ENCODE data around the gene CCDC187. TPM values are rescaled to one million over a fixed set of nuclear protein-coding genes. Genes with fewer than 3 reads are reported as not detected.

Gene CCDC187
- total and polyA plus RNA-seq, 2 of the 8 experiments (the other 6 are each of a cell fraction or from before 2014, with no cell fraction given): 0.02 TPM; not detected in 1

GRCh38 chr9:136265561-136266355 is 38.1 kb downstream of the CCDC187 start:
- WGBS, 2 experiments (ENCODE audit: extremely low coverage in 1 of 2, insufficient coverage in 1 of 2, insufficient read length in 1 of 2, insufficient replicate concordance in 2 of 2, low coverage in 1 of 2, low lambda C conversion rate in 2 of 2, missing lambda C conversion rate in 1 of 2): 90% methylated on average over 16 of the region's 17 CpGs; no CpG with 5 or more reads in 1 of the 2 experiments
- Histone ChIP-seq H3K4me1 (replicated peaks in 1 of 4; ENCODE audit: control insufficient read depth in 3 of 4, insufficient read depth in 4 of 4, low read length in 3 of 4) (peaks cover 0 to 17% (median 6%) of the 10 kb centered on the region in 4 experiments; a peak in 5 of 7 replicates), H3K79me2 (ENCODE audit: control insufficient read depth in 1 of 2, insufficient read depth in 2 of 2, low read length in 2 of 2) (no peaks in the 10 kb centered on the region), H2BK5ac (ENCODE audit: low read depth, low read length) (no peak overlapping the region), H3K9me3 (ENCODE audit: insufficient read depth in 2 of 2, low read depth in 1 of 2, low read length in 1 of 2) (no peaks in the 10 kb centered on the region), H4K5ac (ENCODE audit: insufficient read length, low read depth, low read length) (no peak overlapping the region), H3K36me3 (ENCODE audit: control insufficient read depth in 2 of 4, insufficient read depth in 4 of 4, low read length in 3 of 4) (no peaks in the 10 kb centered on the region), H2BK12ac (ENCODE audit: low read depth, low read length) (no peak overlapping the region), H3K4ac (replicated peaks; ENCODE audit: insufficient read length, low read depth, low read length) (no peak overlapping the region), H3K56ac (replicated peaks; ENCODE audit: insufficient read length, low read depth, low read length) (no peak overlapping the region), H2AK5ac (ENCODE audit: low read depth, low read length) (no peak overlapping the region), H3K9ac (replicated peaks in 1 of 4; ENCODE audit: extremely low read depth in 1 of 4, low read depth in 3 of 4, low read length in 3 of 4) (no peak overlapping the region), H3K23ac (ENCODE audit: insufficient read length) (no peak overlapping the region), H2AFZ (ENCODE audit: low read length) (no peak overlapping the region), H4K20me1 (replicated peaks in 1 of 2; ENCODE audit: control insufficient read depth in 1 of 2, insufficient read depth in 2 of 2, low read length in 2 of 2) (no peaks in the 10 kb centered on the region), H3K23me2 (ENCODE audit: low read depth, low read length) (peaks cover 4% of the 10 kb centered on the region; the same call in 1 of the 2 replicates), H3K18ac (ENCODE audit: extremely low read depth, low read length) (no peak overlapping the region), H3K14ac (ENCODE audit: insufficient read length) (no peak overlapping the region), H4K91ac (replicated peaks; ENCODE audit: insufficient read length, low read length) (no peak overlapping the region), H3K4me2 (ENCODE audit: insufficient read depth in 1 of 2, low read depth in 2 of 2, low read length in 2 of 2) (no peak overlapping the region), H3K4me3 (ENCODE audit: extremely low read depth in 1 of 4, insufficient read depth in 2 of 4, low read depth in 3 of 4, low read length in 4 of 4) (no peak overlapping the region), H4K8ac (ENCODE audit: extremely low read depth, insufficient read depth, low read length) (no peak overlapping the region; the same call in 1 of the 2 replicates), H3K79me1 (ENCODE audit: low read depth, low read length) (no peaks in the 10 kb centered on the region), H2BK120ac (replicated peaks; ENCODE audit: low read depth, low read length) (no peak overlapping the region), H2BK20ac (ENCODE audit: low read length) (no peak overlapping the region), H3K27ac (ENCODE audit: low read depth, low read length) (no peak overlapping the region), H2BK15ac (ENCODE audit: low read length) (no peak overlapping the region), H3K27me3 (replicated peaks in 1 of 4; ENCODE audit: control insufficient read depth in 3 of 4, extremely low read depth in 1 of 4, insufficient read depth in 3 of 4, low read length in 3 of 4) (no peaks in the 10 kb centered on the region)
- FAIRE-seq (no peak), DNase-seq (ENCODE audit: low read depth in 1 of 2, low spot score in 2 of 2) (no peak)
- ChIA-PET CTCF (ENCODE audit: partially characterized antibody) (interaction anchor here (1.0 to 6.0 kb wide), 4 partner anchors 10 to 42 kb away, joined by 3 to 40 read pairs (median 6); no protein-coding TSS in a partner anchor), POLR2A (ENCODE audit: partially characterized antibody) (no interaction called here)
- TF ChIP-seq SIX5 (IDR thresholded peaks at IDR 0.05; ENCODE audit: low read depth, low read length) (no peak), POU5F1 (IDR thresholded peaks at IDR 0.05; ENCODE audit: low read depth, low read length) (no peak)
